NCI-H82 treated with DMSO at 0.1 percent for 48 hours (cell line): ENCODE results near the gene TIAM2.
A peak's percentile ranks its signal among the peaks of the same experiment; 100 is the strongest.

Experiments used
- DNase-seq: peaks from one replicate; lab custom pipeline; 2025; ENCODE audit not compliant: unreplicated experiment; lab: John Stamatoyannopoulos, UW

TIAM2 gene

DNA sequence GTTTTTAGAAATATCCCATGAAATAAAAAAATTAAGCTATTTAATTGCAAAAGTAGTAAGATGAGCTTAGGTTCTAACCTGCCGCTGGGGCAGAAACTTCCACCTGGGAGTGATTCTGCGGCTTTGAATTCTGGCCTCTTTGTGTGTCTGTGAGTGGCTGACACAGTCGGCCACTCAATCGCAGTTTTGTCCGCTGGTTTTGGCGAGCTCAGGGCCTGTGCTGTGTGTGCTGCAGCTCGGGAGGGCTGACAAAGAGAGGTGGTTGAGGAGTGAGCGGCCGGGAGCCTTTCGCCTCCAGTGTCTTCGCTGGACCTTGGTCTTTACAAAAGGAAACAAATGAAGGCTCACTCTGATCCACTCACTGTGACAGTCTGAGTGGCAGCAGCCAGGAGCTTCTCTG is 128.4 kb downstream of the TIAM2 start:
- DNase-seq: no peak

- no peak for DNase-seq
Measured at GRCh38 chr6:155125906-155126305, 130.8 kb downstream of the TIAM2 start.

- DNase-seq: peak; percentile 33
Measured at GRCh38 chr6:155126727-155127439, 131.8 kb downstream of the TIAM2 start.

GRCh38 chr6:155128977-155129376 is 133.9 kb downstream of the TIAM2 start:
- no peak for DNase-seq

GRCh38 chr6:155129744-155130143 is 134.6 kb downstream of the TIAM2 start:
- no peak for DNase-seq

GRCh38 chr6:155130161-155130853 is 135.2 kb downstream of the TIAM2 start:
- DNase-seq: no peak

DNA sequence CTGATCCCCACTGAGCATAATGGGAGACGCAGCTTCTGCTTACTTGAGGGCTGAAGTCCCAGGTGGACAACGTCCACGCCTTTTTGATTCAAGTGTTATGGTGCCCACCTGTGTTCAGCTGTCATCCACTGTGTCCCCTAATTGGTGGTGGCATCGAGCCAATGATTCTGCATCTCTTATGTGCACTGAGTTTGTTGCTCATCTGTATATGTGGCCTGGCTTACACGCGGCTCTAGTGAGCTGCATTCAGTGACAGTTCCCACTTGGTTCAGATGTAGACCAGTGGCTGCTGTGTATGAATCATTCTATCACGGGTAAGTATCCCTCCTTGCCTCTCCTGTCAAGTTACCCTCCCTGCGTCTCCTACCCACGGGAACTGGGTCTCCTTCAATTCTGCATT is 137.5 kb downstream of the TIAM2 start:
- no peak for DNase-seq

DNA sequence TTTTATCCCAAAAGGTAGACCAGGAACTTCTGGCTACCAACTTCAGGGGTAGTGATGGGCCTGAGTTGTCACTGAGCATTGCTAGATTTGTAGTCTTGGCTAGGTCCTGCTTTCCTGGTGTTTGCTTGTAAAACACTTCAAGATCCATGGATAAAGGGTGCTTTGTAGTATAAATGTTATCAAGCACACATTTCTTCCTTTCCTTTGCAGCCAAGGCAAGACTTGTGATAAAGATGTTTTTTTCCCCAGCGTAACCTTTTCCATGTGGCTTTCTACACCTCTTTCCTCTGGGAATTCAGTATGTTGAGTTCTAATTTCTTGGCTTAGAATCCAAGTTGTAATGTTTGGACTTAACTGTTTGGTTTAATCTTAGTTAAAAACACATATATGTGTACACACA is 145.9 kb downstream of the TIAM2 start:
- DNase-seq: no peak

DNA sequence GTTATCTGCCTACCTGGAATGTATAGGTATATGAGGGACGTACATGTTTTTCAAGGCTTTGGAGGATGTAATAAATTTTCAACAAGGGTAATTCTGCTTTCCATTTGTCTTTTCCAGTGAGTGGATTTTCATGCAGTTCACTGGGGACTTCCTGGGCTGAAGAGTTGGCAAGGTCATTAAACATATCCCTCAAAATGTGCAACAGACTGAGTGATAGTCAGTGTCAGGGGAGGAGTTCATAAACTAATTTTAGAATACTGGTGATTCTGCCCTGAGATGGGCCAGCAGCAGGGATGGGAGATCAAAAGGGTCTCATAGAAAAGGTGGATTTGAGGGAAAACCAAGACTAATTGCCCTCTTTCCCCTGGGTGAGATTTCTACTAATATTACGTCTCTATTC is 146.4 kb downstream of the TIAM2 start:
- DNase-seq: no peak

GRCh38 chr6:155142168-155143028 is 147.3 kb downstream of the TIAM2 start:
- DNase-seq: no peak

DNA sequence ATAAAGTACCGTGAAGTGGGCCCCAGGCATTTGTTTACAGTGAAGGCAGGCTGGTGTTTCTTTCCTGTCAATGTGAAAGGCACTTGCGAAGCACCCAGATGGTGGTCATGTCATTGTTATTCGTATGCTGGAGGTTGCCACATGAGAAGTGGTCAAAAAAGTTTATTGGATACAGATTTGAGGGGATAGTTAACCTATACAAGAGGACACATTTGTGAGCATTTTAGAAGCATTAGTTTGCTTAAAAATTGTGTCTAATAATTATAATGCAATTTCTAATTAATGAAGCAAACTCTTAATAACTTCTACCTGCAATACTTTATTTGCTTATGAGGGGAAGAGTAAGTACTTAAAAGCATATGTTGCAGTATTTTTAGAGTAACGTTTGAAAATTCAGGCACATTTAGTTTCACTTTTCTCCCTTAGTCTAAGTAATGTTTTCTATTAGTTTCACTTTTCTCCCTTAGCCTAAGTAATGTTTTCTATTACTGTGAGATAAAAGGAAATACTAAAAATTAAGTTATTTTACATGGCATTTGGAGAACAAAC is 148.0 kb downstream of the TIAM2 start:
- no peak for DNase-seq

- no peak for DNase-seq
Measured at GRCh38 chr6:155143578-155144106, 148.5 kb downstream of the TIAM2 start.

DNA sequence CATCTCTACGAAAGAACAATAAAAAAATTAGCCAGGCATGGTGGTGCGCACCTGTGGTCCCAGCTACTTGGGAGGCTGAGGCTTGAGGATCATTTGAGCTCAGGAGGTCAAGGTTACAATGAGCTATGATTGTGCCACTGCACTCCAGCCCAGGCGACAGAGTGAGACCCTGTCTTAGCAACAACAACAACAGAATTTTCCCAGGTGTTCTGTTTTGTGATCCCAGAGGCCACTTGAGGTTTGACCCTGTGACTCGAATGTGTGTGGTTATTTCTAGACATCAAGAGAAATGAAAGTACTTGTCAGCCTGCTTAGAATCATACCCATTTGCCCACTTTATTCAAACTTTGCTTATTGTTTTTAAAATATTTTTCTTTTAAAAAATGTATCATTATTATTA is 151.1 kb downstream of the TIAM2 start:
- DNase-seq: no peak

- DNase-seq: no peak
Measured at GRCh38 chr6:155147958-155148663, 153.0 kb downstream of the TIAM2 start.

DNA sequence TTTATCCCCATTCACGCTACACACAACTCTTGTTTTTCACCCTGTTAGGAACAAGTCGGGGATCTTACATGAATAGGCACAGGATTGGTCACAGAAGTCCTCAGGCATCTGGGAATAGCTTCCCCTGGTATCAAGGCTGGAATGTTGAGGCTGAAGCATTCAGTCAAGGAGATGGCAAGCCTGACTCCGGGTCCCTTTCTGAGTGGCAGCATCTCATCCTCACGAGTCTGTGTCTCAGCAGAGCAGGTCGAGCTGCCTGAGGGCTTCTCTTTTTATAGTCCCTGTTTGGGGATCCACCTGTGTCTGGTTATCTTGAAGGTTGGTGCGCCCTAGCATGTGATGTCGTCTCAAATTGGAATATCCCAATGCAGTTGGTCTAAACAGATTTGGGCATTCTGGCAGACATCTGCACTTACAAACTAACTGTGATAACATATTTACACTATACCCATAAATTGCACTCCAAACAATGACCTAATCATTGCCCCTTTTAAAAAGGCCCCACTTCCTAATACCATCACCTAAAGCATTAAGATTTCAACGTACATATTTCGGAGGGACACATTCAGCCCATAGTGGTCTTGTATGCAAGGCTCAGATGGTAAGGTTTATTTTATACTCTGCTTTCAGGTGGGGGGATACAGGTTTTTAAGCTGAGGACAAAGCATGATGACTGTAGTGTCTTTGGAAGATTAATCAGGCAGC is 156.0 kb downstream of the TIAM2 start:
- no peak for DNase-seq

GRCh38 chr6:155152211-155153076 is 157.3 kb downstream of the TIAM2 start:
- DNase-seq: no peak

DNA sequence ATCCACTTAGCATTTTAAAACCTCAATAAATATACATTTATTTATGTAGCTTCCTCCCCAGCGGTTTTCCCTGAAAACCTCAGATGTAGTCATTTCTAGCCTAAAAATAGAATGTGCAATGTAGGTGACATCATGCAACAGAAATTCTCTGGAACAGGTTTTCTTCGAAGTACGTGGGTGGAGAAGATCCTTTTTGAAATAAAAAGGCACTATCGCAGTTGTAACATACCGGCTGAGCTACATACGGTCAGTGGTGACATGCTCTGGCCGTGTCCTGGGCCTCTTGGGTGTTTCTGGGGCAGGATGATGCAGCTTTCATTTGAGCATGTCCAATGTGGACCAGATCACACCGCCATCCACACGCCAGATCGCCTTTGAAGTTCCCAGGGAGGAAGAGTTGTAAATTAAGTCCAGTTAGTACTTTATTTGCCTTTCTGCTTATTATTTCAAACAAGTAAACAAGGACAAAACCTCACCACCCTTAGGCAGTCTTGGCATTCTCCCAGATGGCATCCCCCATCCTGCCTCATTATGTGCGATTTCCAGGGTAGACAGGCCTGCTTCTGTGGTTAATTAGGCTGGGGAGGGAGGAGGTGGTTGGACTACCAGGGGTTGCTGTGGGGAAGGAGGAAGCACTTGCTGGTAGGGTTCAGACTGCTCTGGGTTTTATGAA is 159.2 kb downstream of the TIAM2 start:
- DNase-seq: no peak

- DNase-seq: no peak
Measured at GRCh38 chr6:155155787-155156447, 160.8 kb downstream of the TIAM2 start.
